KOPT-K1 (cell line): ENCODE data around the gene TMEM259.

Source experiments
- H3K27ac ChIP-seq: fragments of 200-600 bp; sonication (generic); 2 replicates; pipeline ENCODE4 v1.5.1; 2016; ENCODE audit warnings: antibody characterized with exemption, mild to moderate bottlenecking, low read depth, low read length; ENCODE audit not compliant: poor library complexity, severe bottlenecking
- H3K36me3 ChIP-seq: fragments of 200-600 bp; sonication (generic); 2 replicates; pipeline ENCODE4 v1.5.1; 2017; ENCODE audit warnings: antibody characterized with exemption, mild to moderate bottlenecking, low read length, moderate library complexity; ENCODE audit not compliant: insufficient read depth
- H3K9me3 ChIP-seq: fragments of 200-600 bp; sonication (generic); 2 replicates; pipeline ENCODE4 v1.5.1; 2017; ENCODE audit warnings: antibody characterized with exemption, low read length, mild to moderate bottlenecking; ENCODE audit not compliant: insufficient read depth, poor library complexity, severe bottlenecking

The TMEM259 gene

DNA sequence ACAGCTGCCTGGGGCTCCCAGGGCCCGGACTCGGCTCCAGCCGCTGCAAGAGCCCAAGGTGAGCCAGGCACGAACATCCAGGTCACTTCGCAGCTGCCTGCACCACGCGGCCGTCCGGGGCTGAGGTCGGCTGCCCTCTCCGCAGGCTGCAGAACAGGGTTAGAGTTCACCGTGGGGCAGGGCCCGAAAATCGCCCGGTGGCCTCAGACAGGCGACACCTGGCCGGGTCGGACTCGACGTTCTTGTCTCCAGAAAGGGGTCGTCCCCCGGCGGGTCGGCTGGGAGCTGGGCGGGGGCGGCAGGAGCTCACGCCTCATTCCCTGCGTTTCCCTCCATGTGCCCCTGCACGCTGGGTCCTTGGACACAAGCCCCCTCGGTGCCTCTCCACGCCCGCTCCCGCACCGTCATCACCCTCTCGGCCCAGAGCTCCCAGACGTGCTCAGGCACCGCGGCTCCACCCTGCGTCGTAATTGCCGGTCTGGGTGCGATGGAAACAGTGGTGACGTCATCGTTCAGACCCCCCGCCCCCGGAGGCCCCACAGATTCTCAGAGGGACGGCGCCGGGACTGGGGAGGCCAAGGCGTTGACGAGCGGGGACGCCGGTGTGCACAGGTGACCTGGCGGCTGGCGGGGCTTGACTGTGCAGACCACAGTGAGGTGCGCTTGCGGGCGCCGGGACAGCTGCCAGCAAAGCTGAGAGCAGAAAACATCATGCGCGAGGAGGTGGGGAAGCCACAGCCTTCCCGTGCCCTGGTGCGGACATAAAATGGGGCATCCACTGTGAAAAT is 24.7 kb downstream of the TMEM259 start:
- Histone ChIP-seq H3K36me3 (peaks cover 15% of the 10 kb centered on the region; the same call in 1 of the 2 replicates), H3K9me3 (no peaks in the 10 kb centered on the region), H3K27ac (no peak overlapping the region)

GRCh38 chr19:995051-995827 is 25.7 kb downstream of the TMEM259 start:
- H3K9me3 ChIP-seq = no peaks in the 10 kb centered on the region
- peaks cover 25% of the 10 kb centered on the region for H3K36me3 ChIP-seq
- H3K27ac ChIP-seq = no peak overlapping the region

DNA sequence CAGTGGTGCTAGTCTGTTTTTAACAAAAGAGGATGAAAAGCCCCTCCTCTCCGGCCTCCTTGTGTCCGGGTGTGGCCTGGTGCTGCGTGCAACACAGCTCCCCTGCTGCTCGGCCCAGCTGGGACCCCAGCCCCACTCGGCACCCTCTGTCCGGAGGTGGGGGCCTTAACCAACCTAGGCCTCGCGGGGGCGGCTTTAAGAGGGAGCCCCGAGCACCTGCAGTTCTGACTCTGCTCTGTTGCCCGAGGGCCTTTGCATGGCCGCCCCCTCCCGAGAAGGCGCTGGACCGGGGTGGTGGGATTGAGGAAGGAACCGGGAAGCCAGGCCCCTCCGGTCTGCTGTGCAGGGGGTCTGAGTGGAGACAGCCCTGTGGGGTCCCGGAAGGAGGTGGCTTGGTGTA is 26.4 kb downstream of the TMEM259 start:
- no peaks in the 10 kb centered on the region for H3K9me3 ChIP-seq
- H3K27ac ChIP-seq = no peak overlapping the region
- peaks cover 30% of the 10 kb centered on the region for H3K36me3 ChIP-seq

DNA sequence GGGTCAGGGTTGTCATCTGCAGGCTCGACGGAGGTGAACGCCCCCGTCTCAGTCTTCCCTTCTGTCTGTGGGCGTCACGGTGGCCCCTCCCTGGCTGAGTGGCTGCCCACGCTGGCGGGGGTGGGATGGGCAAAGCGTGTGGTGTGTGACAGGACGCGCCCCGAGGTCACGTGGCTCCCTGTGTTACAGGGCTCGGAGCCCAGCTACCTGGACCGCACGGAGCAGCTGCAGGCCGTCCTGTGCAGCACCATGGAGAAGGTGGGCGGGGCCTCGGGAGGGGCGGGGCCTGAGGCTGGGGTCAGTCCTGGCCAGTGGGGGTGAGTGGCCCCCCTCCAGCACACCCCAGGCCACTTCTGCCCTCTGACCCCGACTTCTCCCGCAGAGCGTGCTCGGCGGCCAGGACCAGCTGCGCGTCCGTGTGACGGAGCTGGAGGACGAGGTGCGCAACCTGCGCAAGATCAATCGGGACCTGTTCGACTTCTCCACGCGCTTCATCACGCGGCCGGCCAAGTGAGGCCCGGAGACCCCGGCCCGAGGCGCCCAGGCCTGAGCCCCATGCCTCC is 27.0 kb downstream of the TMEM259 start:
- Histone ChIP-seq H3K27ac (no peak overlapping the region), H3K9me3 (no peaks in the 10 kb centered on the region), H3K36me3 (peaks cover 36% of the 10 kb centered on the region)

DNA sequence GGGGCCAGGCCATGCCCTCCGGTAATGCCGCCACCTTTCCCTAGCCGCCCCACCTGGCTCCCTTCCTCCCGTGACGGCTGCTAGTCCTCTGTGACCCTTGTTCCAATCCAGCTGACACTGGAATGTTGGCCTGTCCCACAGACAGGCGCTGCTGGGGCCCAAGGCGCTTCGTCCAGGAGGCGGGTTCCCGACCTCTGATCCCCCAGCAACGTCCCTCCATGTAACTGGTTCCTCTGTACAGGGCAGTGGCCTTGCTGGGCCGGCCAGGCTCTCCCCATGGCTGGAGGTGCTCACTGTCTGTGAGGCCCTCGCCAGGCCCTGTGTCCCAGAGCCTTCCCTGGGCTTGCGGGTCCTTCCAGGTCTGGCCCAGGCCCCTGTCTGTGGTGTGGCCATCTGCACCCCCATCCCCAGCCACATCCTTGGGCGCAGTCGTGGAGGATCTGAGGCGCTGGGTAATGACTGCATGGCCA is 27.5 kb downstream of the TMEM259 start:
- Histone ChIP-seq H3K9me3 (no peaks in the 10 kb centered on the region), H3K36me3 (peaks cover 41% of the 10 kb centered on the region), H3K27ac (no peak overlapping the region)

DNA sequence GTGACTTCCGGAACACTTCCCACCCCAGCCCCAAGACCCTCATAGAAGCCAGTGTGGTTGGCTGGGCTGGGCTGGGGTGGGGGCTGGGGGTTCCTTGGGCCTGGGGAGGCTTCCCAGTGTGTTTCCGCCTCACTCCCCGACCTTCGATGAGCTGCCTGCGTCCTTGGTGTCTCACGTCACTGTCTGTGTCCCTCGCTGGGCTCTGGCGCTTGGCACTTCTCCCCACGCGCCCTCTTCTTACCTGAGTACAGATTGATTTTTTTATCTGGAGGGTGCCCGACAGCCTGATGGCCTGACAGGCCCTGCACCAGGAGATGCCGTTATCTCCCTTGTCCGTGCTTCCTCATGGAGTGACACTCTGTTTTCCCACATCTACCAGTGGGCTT is 28.3 kb downstream of the TMEM259 start:
- Histone ChIP-seq H3K9me3 (no peaks in the 10 kb centered on the region), H3K36me3 (peaks cover 47% of the 10 kb centered on the region), H3K27ac (no peak overlapping the region)

GRCh38 chr19:991932-992669 is 28.8 kb downstream of the TMEM259 start:
- Histone ChIP-seq H3K27ac (no peak overlapping the region), H3K36me3 (peaks cover 53% of the 10 kb centered on the region), H3K9me3 (no peaks in the 10 kb centered on the region)

DNA sequence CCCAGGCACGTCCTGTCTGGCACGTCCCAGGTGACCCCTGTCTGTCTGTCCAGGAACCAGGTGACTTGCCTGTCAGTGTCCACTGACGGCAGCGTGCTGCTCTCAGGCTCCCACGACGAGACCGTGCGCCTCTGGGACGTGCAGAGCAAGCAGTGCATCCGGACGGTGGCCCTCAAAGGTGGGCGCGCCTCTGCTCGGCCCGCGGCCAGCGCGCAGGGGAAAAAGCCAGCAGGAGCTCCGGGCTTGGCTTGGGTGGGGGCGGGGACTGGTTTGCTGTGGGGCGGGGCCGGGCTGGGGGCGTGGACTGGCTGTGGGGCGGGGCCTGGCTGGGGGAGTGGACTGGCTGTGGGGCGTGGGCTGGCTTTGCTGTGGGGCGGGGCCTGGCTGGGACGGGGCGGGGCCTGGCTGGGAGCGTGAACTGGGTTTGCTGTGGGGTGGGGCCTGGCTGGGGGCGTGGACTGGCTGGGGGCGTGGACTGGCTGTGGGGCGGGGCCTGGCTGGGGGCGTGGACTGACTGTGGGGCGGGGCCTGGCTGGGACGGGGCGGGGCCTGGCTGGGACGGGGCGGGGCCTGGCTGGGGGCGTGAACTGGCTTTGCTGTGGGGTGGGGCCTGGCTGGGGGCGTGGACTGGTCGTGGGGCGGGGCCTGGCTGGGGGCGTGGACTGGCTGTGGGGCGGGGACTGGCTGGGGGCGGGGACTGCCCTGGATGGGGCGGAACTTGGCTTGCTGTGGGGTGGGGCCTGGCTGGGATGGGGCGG is 29.6 kb downstream of the TMEM259 start:
- peaks cover 60% of the 10 kb centered on the region for H3K36me3 ChIP-seq
- H3K27ac ChIP-seq = no peak overlapping the region

GRCh38 chr19:990746-991145 is 30.2 kb downstream of the TMEM259 start:
- Histone ChIP-seq H3K36me3 (peaks cover 67% of the 10 kb centered on the region), H3K9me3 (no peaks in the 10 kb centered on the region)

More for the DNA sequence above, 29.6 kb downstream of the TMEM259 start:
- no peaks in the 10 kb centered on the region for H3K9me3 ChIP-seq

GRCh38 chr19:990119-990571 is 30.8 kb downstream of the TMEM259 start:
- no peaks in the 10 kb centered on the region for H3K9me3 ChIP-seq
- H3K36me3 ChIP-seq = peaks cover 69% of the 10 kb centered on the region
- no peak overlapping the region for H3K27ac ChIP-seq

More at GRCh38 chr19:990746-991145, 30.2 kb downstream of the TMEM259 start:
- no peak overlapping the region for H3K27ac ChIP-seq

- Histone ChIP-seq H3K36me3 (peaks cover 69% of the 10 kb centered on the region), H3K9me3 (no peaks in the 10 kb centered on the region), H3K27ac (no peak overlapping the region)
These were observed 31.4 kb downstream of the TMEM259 start for GRCh38 chr19:989381-990081.

GRCh38 chr19:988510-988909 is 32.4 kb downstream of the TMEM259 start:
- Histone ChIP-seq H3K9me3 (no peaks in the 10 kb centered on the region), H3K27ac (no peak overlapping the region), H3K36me3 (peaks cover 69% of the 10 kb centered on the region)

DNA sequence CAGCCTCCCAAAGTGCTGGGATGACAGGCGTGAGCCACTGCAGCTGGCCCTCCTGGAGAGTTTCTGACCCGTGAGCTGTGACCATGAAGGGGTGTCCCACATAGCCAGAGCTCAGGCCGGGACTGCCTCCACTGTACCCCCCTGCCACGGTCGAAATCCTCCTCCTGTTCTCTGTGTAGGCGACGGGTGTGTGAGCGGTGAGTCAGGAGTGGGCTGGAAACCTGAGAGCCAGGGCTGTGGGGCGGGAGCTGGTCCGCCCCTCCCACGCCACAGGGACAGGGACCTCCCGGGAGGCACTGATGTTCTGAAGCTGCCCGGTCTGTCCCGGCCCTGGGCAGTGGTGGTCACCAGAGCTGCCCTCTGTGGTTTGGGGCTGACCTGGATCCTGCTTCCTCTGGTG is 32.8 kb downstream of the TMEM259 start:
- H3K36me3 ChIP-seq = peaks cover 66% of the 10 kb centered on the region
- no peaks in the 10 kb centered on the region for H3K9me3 ChIP-seq
- H3K27ac ChIP-seq = no peak overlapping the region

DNA sequence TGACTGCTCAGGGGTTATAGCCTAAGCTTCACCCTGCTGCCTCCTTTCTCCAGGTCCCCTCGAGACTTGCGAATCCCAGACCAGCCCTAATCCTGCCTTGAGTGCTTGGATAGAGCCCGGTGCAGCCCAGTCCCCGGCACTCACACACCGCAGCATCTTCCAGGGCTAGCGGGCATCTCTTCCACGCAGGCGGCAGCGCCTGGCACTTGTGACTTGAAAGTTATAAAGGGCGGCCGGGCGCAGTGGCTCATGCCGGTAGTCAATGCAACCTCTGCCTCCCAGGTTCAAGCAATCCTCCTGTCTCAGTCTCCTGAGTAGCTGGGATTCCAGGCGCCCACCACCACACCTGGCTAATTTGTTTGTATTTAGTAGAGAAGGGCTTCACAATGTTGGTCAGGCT is 34.8 kb downstream of the TMEM259 start:
- Histone ChIP-seq H3K36me3 (peaks cover 53% of the 10 kb centered on the region), H3K27ac (no peak overlapping the region)

More for the DNA sequence above, 34.8 kb downstream of the TMEM259 start:
- no peaks in the 10 kb centered on the region for H3K9me3 ChIP-seq
